Skeletal muscle satellite cell (primary cell): ENCODE results near the gene TBC1D3C. TPM values are rescaled to one million over a fixed set of nuclear protein-coding genes. Genes with fewer than 3 reads are reported as not detected.
"Not testable (repeated sequence)": the region's sequence is repeated elsewhere in the genome, so short reads cannot be mapped to it uniquely, and the experiment has no call there.

Experiments
- H3K27me3 ChIP-seq: 2 replicates; pipeline ENCODE4 v1.7.0; 2013; ENCODE audit warnings: low read length; ENCODE audit not compliant: control insufficient read depth, insufficient read depth
- H3K36me3 ChIP-seq: 2 replicates; pipeline ENCODE4 v1.7.0; 2013; ENCODE audit warnings: mild to moderate bottlenecking, control low read depth, low read length; ENCODE audit not compliant: insufficient read depth
- H3K4me1 ChIP-seq: 2 replicates; pipeline ENCODE4 v1.7.0; 2013; ENCODE audit warnings: low read length; ENCODE audit not compliant: control insufficient read depth, insufficient read depth
- H3K4me2 ChIP-seq: 2 replicates; pipeline ENCODE4 v1.7.0; 2013; ENCODE audit warnings: mild to moderate bottlenecking, low read length
- H3K4me3 ChIP-seq: 2 replicates; pipeline ENCODE4 v1.7.0; 2013; ENCODE audit warnings: low read length
- H3K9ac ChIP-seq: 2 replicates; pipeline ENCODE4 v1.7.0; 2013; ENCODE audit warnings: mild to moderate bottlenecking, low read depth, low read length, moderate library complexity
- H3K9me3 ChIP-seq: replicated peaks from 2 replicates; pipeline ENCODE4 v1.7.0; 2013; ENCODE audit warnings: mild to moderate bottlenecking, control low read depth, low read length
- small RNA-seq: library from RNA; depleted of rRNA; stranded (forward); fragments of <200 nt; gene quantifications from one replicate; pipeline ENCODE3, GENCODE V24; 2012
- total RNA-seq: library from RNA; depleted of rRNA; stranded (reverse); fragments of >200 nt; gene quantifications from 2 replicates; pipeline ENCODE4 v1.2.3, GENCODE V29; 2012; rRNA removed

The TBC1D3C gene
- total RNA-seq = 0.25 TPM in 1 of 2 replicates, not detected in the other

DNA sequence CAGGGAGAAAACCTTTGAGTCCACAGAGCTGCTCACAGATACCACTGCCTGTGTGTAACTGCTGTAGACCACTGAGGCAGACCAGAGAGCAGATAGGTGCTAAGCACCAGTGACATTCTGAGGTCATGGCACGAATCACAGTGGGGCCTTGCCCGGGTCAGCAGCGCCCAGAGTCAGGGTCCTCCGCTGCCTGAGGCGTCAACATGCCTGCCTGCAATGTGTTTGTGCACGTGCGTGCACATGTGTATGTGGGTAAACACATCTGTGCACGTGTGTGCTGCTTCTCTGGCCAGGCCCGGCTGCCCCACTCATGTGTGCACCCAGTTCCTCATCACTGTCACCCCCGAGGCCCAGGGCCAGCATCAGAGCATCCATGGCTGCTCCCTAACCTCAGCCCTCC lies at the start of gene TBC1D3C:
Gene TBC1D3C, minus strand, starts transcription at position 101 of the 400 bp plus-strand sequence. CDS start 1,568 bp downstream, outside the sequence.
- not testable (repeated sequence) for H3K4me3 ChIP-seq, H3K9me3 ChIP-seq, H3K4me2 ChIP-seq, H3K36me3 ChIP-seq, H3K27me3 ChIP-seq, H3K4me1 ChIP-seq, H3K9ac ChIP-seq

DNA sequence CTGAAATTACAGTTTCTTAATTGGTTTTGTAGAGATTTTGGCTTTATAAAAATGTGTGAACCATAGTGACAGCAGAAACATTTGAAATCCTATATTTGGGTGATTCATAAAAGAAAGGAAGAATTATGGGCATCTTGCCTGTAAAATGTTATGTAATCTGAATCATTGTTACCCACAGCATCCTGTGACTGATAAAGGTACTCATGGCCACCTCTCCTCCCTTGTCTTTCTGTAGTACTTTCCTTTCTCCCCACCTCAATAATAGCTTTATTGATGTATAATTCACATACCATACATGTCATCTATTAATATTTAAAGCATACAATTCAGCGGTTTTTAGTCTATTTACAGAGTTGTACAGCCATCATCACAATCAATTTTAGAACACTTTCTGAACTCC lies 30.8 kb upstream of the TBC1D3C start:
- H3K27me3 ChIP-seq, H3K36me3 ChIP-seq, H3K9ac ChIP-seq, H3K4me2 ChIP-seq, H3K9me3 ChIP-seq, H3K4me3 ChIP-seq, H3K4me1 ChIP-seq: not testable (repeated sequence)

DNA sequence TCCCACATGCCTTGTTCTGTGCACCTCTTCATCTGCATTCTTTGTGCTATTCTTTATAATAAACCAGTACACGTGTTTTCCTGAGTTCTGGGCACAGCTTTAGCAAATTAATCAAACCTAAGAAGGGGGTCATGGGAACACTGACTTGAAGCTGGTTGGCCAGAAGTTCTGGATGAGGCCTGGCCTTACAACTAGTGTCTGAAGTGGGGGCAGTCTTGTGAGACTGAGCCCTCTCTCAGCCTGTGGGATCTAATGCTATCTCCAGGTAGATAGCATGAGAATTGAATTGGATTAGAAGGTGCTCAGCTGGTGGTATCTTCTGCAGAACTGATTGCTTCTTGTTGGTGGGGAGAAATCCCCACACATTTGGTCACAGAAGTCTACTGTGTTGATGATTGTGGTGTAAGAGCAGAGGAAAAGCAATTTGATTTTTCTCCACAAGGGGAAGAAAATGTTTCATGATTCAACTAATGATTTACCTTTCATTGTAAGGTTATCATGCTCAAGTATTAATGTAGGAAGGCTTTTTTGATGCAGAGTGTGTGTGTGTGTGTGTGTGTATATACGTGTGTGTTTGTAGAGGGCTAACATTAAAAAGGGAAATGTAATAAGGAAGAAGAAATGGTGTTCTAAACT lies 25.7 kb upstream of the TBC1D3C start:
- H3K36me3 ChIP-seq, H3K4me2 ChIP-seq, H3K4me1 ChIP-seq, H3K9me3 ChIP-seq, H3K9ac ChIP-seq, H3K27me3 ChIP-seq, H3K4me3 ChIP-seq: not testable (repeated sequence)

DNA sequence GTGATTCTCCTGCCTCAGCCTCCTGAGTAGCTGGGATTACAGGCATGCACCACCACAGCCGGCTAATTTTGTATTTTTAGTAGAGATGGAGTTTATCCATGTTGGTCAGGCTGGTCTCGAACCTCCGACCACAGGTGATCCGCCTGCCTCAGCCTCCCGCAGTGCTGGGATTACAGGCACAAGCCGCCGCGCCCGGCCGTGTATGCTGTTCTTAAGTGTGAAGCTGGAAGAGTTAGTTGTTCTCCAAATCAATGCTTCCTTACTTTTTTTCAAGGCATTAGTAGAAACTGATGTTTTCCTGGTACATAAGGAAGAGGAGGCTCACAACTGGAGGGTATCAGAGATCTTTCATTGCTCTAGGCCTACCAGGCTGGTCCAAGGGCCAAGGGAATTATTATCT lies 19.7 kb upstream of the TBC1D3C start:
- not testable (repeated sequence) for H3K36me3 ChIP-seq, H3K4me2 ChIP-seq, H3K9me3 ChIP-seq, H3K4me3 ChIP-seq, H3K27me3 ChIP-seq, H3K4me1 ChIP-seq, H3K9ac ChIP-seq

DNA sequence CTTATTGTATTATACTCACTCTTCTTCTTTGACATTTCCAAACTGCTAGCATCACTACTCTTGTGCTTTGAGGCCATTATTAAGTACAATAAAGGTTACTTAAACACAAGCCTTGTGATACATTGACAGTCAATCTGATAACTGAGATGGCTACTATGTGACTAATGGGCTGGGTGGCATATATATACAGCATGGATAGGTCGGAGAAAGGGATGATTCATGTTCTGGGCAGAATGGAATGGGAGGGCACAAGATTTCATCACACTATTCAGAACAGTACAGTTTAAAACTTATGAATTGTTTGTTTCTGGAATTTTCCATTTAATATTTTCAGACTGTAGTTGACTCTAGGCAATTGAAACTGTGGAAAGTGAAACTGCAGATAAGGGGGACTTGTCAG lies 18.9 kb upstream of the TBC1D3C start:
- H3K4me3 ChIP-seq, H3K36me3 ChIP-seq, H3K4me1 ChIP-seq, H3K9ac ChIP-seq, H3K9me3 ChIP-seq, H3K4me2 ChIP-seq, H3K27me3 ChIP-seq: not testable (repeated sequence)

Small RNA genes within 50 kb of the gene (small RNA-seq; reads per million reads assigned to genes)
- not detected for gene RF00019
